Right ventricle myocardium superior (tissue), 1 donor: Measurements from ENCODE around the gene CDHR4. TPM values are rescaled to one million over a fixed set of nuclear protein-coding genes. Genes with fewer than 3 reads are reported as not detected.
A peak's percentile ranks its signal among the peaks of the same experiment; 100 is the strongest.
"Not testable (repeated sequence)": the region's sequence is repeated elsewhere in the genome, so short reads cannot be mapped to it uniquely, and the experiment has no call there.

Source experiments
- ATAC-seq: fragments of 200-7000 bp; cut with Tn5 transposase; one replicate; pipeline ENCODE4 v1.9.1; 2020; ENCODE audit warnings: mild to moderate bottlenecking; ENCODE audit not compliant: poor library complexity
- DNase-seq: peaks from one replicate; pipeline ENCODE4 v3.0.0-alpha.2; 2020
- intact Hi-C: fragments of 100-400 bp; cut with DNase I; formaldehyde crosslinking; loops from one replicate; pipeline ENCODE4 v1.11.2; 2022
- long read RNA-seq: library from polyadenylated mRNA; unstranded; transcript quantifications from one replicate; pipeline ENCODE4 v2.0.0, GENCODE V29; 2021
- total RNA-seq: library from RNA; stranded (reverse); fragmentation: NEBNext Ultra II Directional; extraction: Animal tissue kit (Norgen Biotek cat#: 25700); gene quantifications from one replicate; pipeline ENCODE4 v1.2.1, GENCODE V29; 2021
- donor health status: DM: no; HTN: yes; CAD: no; lungs with severe emphysema.

The CDHR4 gene
- total RNA-seq: not detected
- long read RNA-seq: 0 reads

- ATAC-seq (no peak), DNase-seq (peak; percentile 54)
- intact Hi-C loops: loop anchor here (5.0 kb wide), 1 partner anchor 103 kb away; the partner anchor contains the start of gene MST1R
Measured at GRCh38 chr3:49799761-49800160, at the start of gene CDHR4. CDHR4 (minus strand) TSS chr3:49799873; CDS start chr3:49799812, 61 bp downstream.

- intact Hi-C loops: loop anchor here (5.0 kb wide), 1 partner anchor 62 kb away; no protein-coding TSS in a partner anchor
- DNase-seq (no peak), ATAC-seq (no peak)
Measured at GRCh38 chr3:49845694-49846093, 46.0 kb upstream of the CDHR4 start.

GRCh38 chr3:49844464-49845183 is 45.0 kb upstream of the CDHR4 start:
- no peak for ATAC-seq
- intact Hi-C loops: loop anchor here (5.0 kb wide), 1 partner anchor 63 kb away; no protein-coding TSS in a partner anchor
- DNase-seq: no peak

GRCh38 chr3:49842843-49843517 is 43.3 kb upstream of the CDHR4 start:
- no peak for ATAC-seq
- intact Hi-C loops: no loop called here
- DNase-seq: no peak

- DNase-seq (no peak), ATAC-seq (no peak)
- intact Hi-C loops: no loop called here
Measured at GRCh38 chr3:49841806-49842205, 42.1 kb upstream of the CDHR4 start.

- no peak for DNase-seq
- intact Hi-C loops: no loop called here
- ATAC-seq: no peak
Measured at GRCh38 chr3:49841126-49841696, 41.5 kb upstream of the CDHR4 start.

GRCh38 chr3:49840388-49840787 is 40.7 kb upstream of the CDHR4 start:
- DNase-seq (no peak), ATAC-seq (no peak)
- intact Hi-C loops: no loop called here

- intact Hi-C loops: loop anchor here (1.0 kb wide), 1 partner anchor 37 kb away; no protein-coding TSS in a partner anchor
- ATAC-seq: peak; percentile 90
- peak; percentile 86 for DNase-seq
Measured at GRCh38 chr3:49839193-49839809, 39.6 kb upstream of the CDHR4 start.

GRCh38 chr3:49831341-49831740 is 31.7 kb upstream of the CDHR4 start:
- no peak for DNase-seq
- intact Hi-C loops: no loop called here
- no peak for ATAC-seq

GRCh38 chr3:49826016-49826415 is 26.3 kb upstream of the CDHR4 start:
- intact Hi-C loops: no loop called here
- no peak for DNase-seq
- ATAC-seq: no peak

- DNase-seq, ATAC-seq, intact Hi-C loops: not testable (repeated sequence)
Measured at GRCh38 chr3:49823131-49823530, 23.5 kb upstream of the CDHR4 start.

GRCh38 chr3:49813497-49814174 is 14.0 kb upstream of the CDHR4 start, which contains the start of gene UBA7:
UBA7 (minus strand) TSS chr3:49813953; CDS start chr3:49813787, 166 bp downstream.
- intact Hi-C loops: no loop called here
- ATAC-seq: peak; percentile 96
- DNase-seq: peak; percentile 71

- intact Hi-C loops: no loop called here
- ATAC-seq: peak; percentile 70
- no peak for DNase-seq
Measured at GRCh38 chr3:49812916-49813496, 13.3 kb upstream of the CDHR4 start.

GRCh38 chr3:49807431-49808114 is 7.9 kb upstream of the CDHR4 start:
- no peak for ATAC-seq
- intact Hi-C loops: no loop called here
- no peak for DNase-seq

- intact Hi-C loops: no loop called here
- DNase-seq (no peak), ATAC-seq (no peak)
Measured at GRCh38 chr3:49806850-49807249, 7.2 kb upstream of the CDHR4 start.

- DNase-seq (peak; percentile 55), ATAC-seq (no peak)
- intact Hi-C loops: no loop called here
Measured at GRCh38 chr3:49805897-49806701, 6.4 kb upstream of the CDHR4 start.

GRCh38 chr3:49805367-49805782 is 5.7 kb upstream of the CDHR4 start:
- intact Hi-C loops: no loop called here
- DNase-seq (peak; percentile 92), ATAC-seq (peak; percentile 61)
